ENCODE measurements around the gene CDK14. TPM values are rescaled to one million over a fixed set of nuclear protein-coding genes. Genes with fewer than 3 reads are reported as not detected.
"Not testable (repeated sequence)": the region's sequence is repeated elsewhere in the genome, so short reads cannot be mapped to it uniquely, and the experiment has no call there.

The CDK14 gene
- total RNA-seq, 4 donors from 2014 or later: 29.3 to 37.8 (median 33.0) TPM

- H3K4me3 ChIP-seq (replicated peaks in 1 of 3): no peak overlapping the region
- no peak for TF ChIP-seq POLR2A (IDR thresholded peaks at IDR 0.05)
- no peaks in the 10 kb centered on the region for H3K36me3 ChIP-seq
- peaks cover 4 to 10% of the 10 kb centered on the region in 2 donors for H3K4me1 ChIP-seq
- DNase-seq: no peak
- H3K27ac ChIP-seq: no peak overlapping the region
- WGBS, 2 donors: 91 to 97% methylated on average over 2 of the region's 2 CpGs
- intact Hi-C loops (cut with DNase I): no loop called here
- H3K27me3 ChIP-seq: no peaks in the 10 kb centered on the region
- H3K9me3 ChIP-seq: no peaks in the 10 kb centered on the region
Measured at GRCh38 chr7:91164506-91164905, 568.4 kb downstream of the CDK14 start.

- H3K36me3 ChIP-seq: no peaks in the 10 kb centered on the region
- WGBS, 2 donors: 73 to 77% methylated on average over 9 of the region's 9 CpGs
- no peak overlapping the region for H3K4me3 ChIP-seq (replicated peaks in 1 of 3)
- intact Hi-C loops (cut with DNase I): no loop called here
- no peak overlapping the region for H3K27ac ChIP-seq
- TF ChIP-seq POLR2A (IDR thresholded peaks at IDR 0.05) (no peak), CTCF (IDR thresholded peaks at IDR 0.05) (no peak)
- H3K4me1 ChIP-seq: peaks cover 4 to 10% of the 10 kb centered on the region in 2 donors
- no peak for DNase-seq
- H3K9me3 ChIP-seq: no peaks in the 10 kb centered on the region
- H3K27me3 ChIP-seq: no peaks in the 10 kb centered on the region
Measured at GRCh38 chr7:91165006-91165845, 569.1 kb downstream of the CDK14 start.

GRCh38 chr7:91165846-91166230 is 569.7 kb downstream of the CDK14 start:
- Histone ChIP-seq H3K4me1 (peaks cover 4 to 10% of the 10 kb centered on the region in 2 donors), H3K36me3 (no peaks in the 10 kb centered on the region), H3K9me3 (no peaks in the 10 kb centered on the region), H3K27me3 (no peaks in the 10 kb centered on the region), H3K27ac (no peak overlapping the region), H3K4me3 (replicated peaks in 1 of 3) (no peak overlapping the region)
- DNase-seq: no peak
- TF ChIP-seq POLR2A (IDR thresholded peaks at IDR 0.05): no peak
- TF ChIP-seq CTCF (IDR thresholded peaks at IDR 0.05): no peak
- 91 to 96% methylated on average over 1 of the region's 1 CpG for WGBS, 2 donors
- intact Hi-C loops (cut with DNase I): no loop called here

GRCh38 chr7:91168871-91169829 is 573.0 kb downstream of the CDK14 start:
- H3K36me3 ChIP-seq: no peaks in the 10 kb centered on the region
- H3K9me3 ChIP-seq: no peaks in the 10 kb centered on the region
- TF ChIP-seq POLR2A (IDR thresholded peaks at IDR 0.05): no peak
- no peak overlapping the region for H3K27ac ChIP-seq
- no peak overlapping the region for H3K4me3 ChIP-seq (replicated peaks in 1 of 3)
- H3K27me3 ChIP-seq: no peaks in the 10 kb centered on the region
- peaks cover 4 to 10% of the 10 kb centered on the region in 2 donors for H3K4me1 ChIP-seq
- intact Hi-C loops (cut with DNase I): no loop called here
- WGBS, 2 donors: 71 to 78% methylated on average over 11 of the region's 11 CpGs
- no peak for DNase-seq

GRCh38 chr7:91169830-91170191 is 573.7 kb downstream of the CDK14 start:
- no peak for DNase-seq
- TF ChIP-seq CTCF (IDR thresholded peaks at IDR 0.05) (no peak), POLR2A (IDR thresholded peaks at IDR 0.05) (no peak)
- H3K9me3 ChIP-seq: no peaks in the 10 kb centered on the region
- intact Hi-C loops (cut with DNase I): no loop called here
- H3K4me3 ChIP-seq (replicated peaks in 1 of 3): no peak overlapping the region
- no peaks in the 10 kb centered on the region for H3K36me3 ChIP-seq
- no peaks in the 10 kb centered on the region for H3K27me3 ChIP-seq
- peaks cover 4 to 9% of the 10 kb centered on the region in 2 donors for H3K4me1 ChIP-seq
- no peak overlapping the region for H3K27ac ChIP-seq
- 77 to 84% methylated on average over 5 of the region's 5 CpGs for WGBS, 2 donors

GRCh38 chr7:91173265-91173664 is 577.1 kb downstream of the CDK14 start:
- H3K4me3 ChIP-seq (replicated peaks in 1 of 3); intact Hi-C loops (cut with DNase I); H3K27me3 ChIP-seq; H3K36me3 ChIP-seq; H3K4me1 ChIP-seq; H3K9me3 ChIP-seq; H3K27ac ChIP-seq; DNase-seq: not testable (repeated sequence)
- WGBS, 2 donors: 92 to 94% methylated on average over 11 of the region's 11 CpGs
